ENCODE data around the gene SLIT1. TPM values are rescaled to one million over a fixed set of nuclear protein-coding genes. Genes with fewer than 3 reads are reported as not detected.

SLIT1 gene
- total RNA-seq, 2 experiments from 2014 or later, result 0.13 to 1.0 TPM

- intact Hi-C loops (cut with micrococcal nuclease; ENCODE audit: unreplicated experiment), result loop anchor here (10.0 kb wide), 1 partner anchor 634 kb away; no protein-coding TSS in a partner anchor
- Histone ChIP-seq H2AFZ (ENCODE audit: low read length) (no peak overlapping the region), H3K4me3 (ENCODE audit: low read depth, low read length, poor library complexity, severe bottlenecking) (no peak overlapping the region), H3K4me1 (ENCODE audit: insufficient read depth, low read length, poor library complexity, severe bottlenecking) (peaks cover 12% of the 10 kb centered on the region), H3K27ac (ENCODE audit: low read depth, low read length, poor library complexity, severe bottlenecking) (no peak overlapping the region), H3K4me2 (ENCODE audit: low read length) (no peak overlapping the region), H4K20me1 (ENCODE audit: insufficient read depth, low read length) (no peaks in the 10 kb centered on the region), H3K36me3 (ENCODE audit: insufficient read depth, low read length) (no peaks in the 10 kb centered on the region), H3K9me3 (ENCODE audit: low read length) (no peaks in the 10 kb centered on the region), H3K79me2 (ENCODE audit: insufficient read depth, low read depth, low read length) (no peaks in the 10 kb centered on the region), H3K9me2 (ENCODE audit: insufficient read depth, low read length) (no peaks in the 10 kb centered on the region)
- CTCF ChIA-PET (ENCODE audit: unreplicated experiment), result no interaction called here
- no TSS peak for BruUV-seq (replicated peaks)
- no peak for DNase-seq (ENCODE audit: low spot score)
- no peak for TF ChIP-seq EZH2phosphoT487 (IDR thresholded peaks at IDR 0.05; ENCODE audit: borderline replicate concordance, low read depth, low read length)
- POLR2A ChIA-PET, result no interaction called here
These were observed 157.0 kb downstream of the SLIT1 start for GRCh38 chr10:97028832-97029178.

DNA sequence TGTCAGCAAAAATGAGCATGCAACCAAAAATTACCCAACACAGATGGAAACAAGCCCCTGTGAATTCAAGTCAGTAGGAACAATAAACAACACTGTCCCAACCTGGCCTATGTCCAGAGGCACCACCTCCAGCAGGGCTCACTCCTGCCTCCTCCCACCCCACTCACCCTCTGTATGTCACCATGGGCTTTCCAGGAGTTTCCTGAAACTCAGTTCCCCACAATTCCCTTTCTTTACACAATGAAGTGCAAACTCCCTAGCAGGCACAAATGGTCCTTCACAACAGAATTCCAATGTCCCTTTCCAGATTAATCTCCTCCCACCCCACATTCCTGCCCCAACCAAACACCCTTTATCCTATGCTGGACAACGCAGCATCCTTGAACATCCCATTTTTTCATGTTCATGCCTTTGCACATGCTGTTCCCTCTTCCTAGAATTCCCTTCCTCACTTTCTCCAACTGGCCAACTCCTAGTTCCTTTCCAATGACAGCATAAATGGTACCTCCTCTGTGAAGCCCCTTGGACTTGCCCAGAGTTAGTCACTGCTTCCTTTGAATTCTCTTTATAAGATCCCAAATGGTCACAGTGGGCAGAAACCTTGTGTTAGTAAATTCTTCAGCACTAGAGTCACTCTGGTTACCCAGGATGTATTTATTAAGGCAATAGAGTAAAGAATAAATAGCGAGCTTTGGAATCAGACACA, 157.5 kb downstream of the SLIT1 start:
- no peak overlapping the region for H2AFZ ChIP-seq (ENCODE audit: low read length)
- TF ChIP-seq, protein P1, sequence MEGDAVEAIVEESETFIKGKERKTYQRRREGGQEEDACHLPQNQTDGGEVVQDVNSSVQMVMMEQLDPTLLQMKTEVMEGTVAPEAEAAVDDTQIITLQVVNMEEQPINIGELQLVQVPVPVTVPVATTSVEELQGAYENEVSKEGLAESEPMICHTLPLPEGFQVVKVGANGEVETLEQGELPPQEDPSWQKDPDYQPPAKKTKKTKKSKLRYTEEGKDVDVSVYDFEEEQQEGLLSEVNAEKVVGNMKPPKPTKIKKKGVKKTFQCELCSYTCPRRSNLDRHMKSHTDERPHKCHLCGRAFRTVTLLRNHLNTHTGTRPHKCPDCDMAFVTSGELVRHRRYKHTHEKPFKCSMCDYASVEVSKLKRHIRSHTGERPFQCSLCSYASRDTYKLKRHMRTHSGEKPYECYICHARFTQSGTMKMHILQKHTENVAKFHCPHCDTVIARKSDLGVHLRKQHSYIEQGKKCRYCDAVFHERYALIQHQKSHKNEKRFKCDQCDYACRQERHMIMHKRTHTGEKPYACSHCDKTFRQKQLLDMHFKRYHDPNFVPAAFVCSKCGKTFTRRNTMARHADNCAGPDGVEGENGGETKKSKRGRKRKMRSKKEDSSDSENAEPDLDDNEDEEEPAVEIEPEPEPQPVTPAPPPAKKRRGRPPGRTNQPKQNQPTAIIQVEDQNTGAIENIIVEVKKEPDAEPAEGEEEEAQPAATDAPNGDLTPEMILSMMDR (conservative IDR thresholded peaks at IDR 0.05; ENCODE audit: low read length), result no peak
- TF ChIP-seq EZH2phosphoT487 (IDR thresholded peaks at IDR 0.05; ENCODE audit: borderline replicate concordance, low read depth, low read length), result no peak
- POLR2A ChIA-PET, result interaction anchor here (1.2 kb wide), 1 partner anchor 12 kb away, joined by 4 read pairs; no protein-coding TSS in a partner anchor
- no peaks in the 10 kb centered on the region for H3K79me2 ChIP-seq (ENCODE audit: insufficient read depth, low read depth, low read length)
- H3K4me1 ChIP-seq (ENCODE audit: insufficient read depth, low read length, poor library complexity, severe bottlenecking), result peaks cover 17% of the 10 kb centered on the region
- no peak overlapping the region for H3K4me3 ChIP-seq (ENCODE audit: low read depth, low read length, poor library complexity, severe bottlenecking)
- BruUV-seq (replicated peaks), result no TSS peak
- no peaks in the 10 kb centered on the region for H3K9me2 ChIP-seq (ENCODE audit: insufficient read depth, low read length)
- no peak overlapping the region for H3K27ac ChIP-seq (ENCODE audit: low read depth, low read length, poor library complexity, severe bottlenecking)
- H4K20me1 ChIP-seq (ENCODE audit: insufficient read depth, low read length), result no peaks in the 10 kb centered on the region
- H3K9me3 ChIP-seq (ENCODE audit: low read length), result no peaks in the 10 kb centered on the region
- DNase-seq (ENCODE audit: low spot score), result no peak
- H3K4me2 ChIP-seq (ENCODE audit: low read length), result no peak overlapping the region
- intact Hi-C loops (cut with micrococcal nuclease; ENCODE audit: unreplicated experiment), result loop anchor here (10.0 kb wide), 1 partner anchor 633 kb away; no protein-coding TSS in a partner anchor
- no peaks in the 10 kb centered on the region for H3K36me3 ChIP-seq (ENCODE audit: insufficient read depth, low read length)
- CTCF ChIA-PET (ENCODE audit: unreplicated experiment), result no interaction called here

- Histone ChIP-seq H3K4me3 (ENCODE audit: low read depth, low read length, poor library complexity, severe bottlenecking) (no peak overlapping the region), H4K20me1 (ENCODE audit: insufficient read depth, low read length) (no peaks in the 10 kb centered on the region), H3K4me2 (ENCODE audit: low read length) (no peak overlapping the region), H3K4me1 (ENCODE audit: insufficient read depth, low read length, poor library complexity, severe bottlenecking) (peaks cover 43% of the 10 kb centered on the region), H3K27ac (ENCODE audit: low read depth, low read length, poor library complexity, severe bottlenecking) (no peak overlapping the region), H3K79me2 (ENCODE audit: insufficient read depth, low read depth, low read length) (no peaks in the 10 kb centered on the region), H3K9me3 (ENCODE audit: low read length) (no peaks in the 10 kb centered on the region), H2AFZ (ENCODE audit: low read length) (peak overlapping the region; percentile 22; the same call in 1 of the 2 replicates), H3K9me2 (ENCODE audit: insufficient read depth, low read length) (no peaks in the 10 kb centered on the region), H3K36me3 (ENCODE audit: insufficient read depth, low read length) (no peaks in the 10 kb centered on the region)
- CTCF ChIA-PET (ENCODE audit: unreplicated experiment), result interaction anchor here (0.6 to 2.7 kb wide), 5 partner anchors 9 to 114 kb away, joined by 3 to 7 read pairs (median 4); no protein-coding TSS in a partner anchor
- peak; percentile 77 for DNase-seq (ENCODE audit: low spot score)
- TF ChIP-seq, protein P1 (conservative IDR thresholded peaks at IDR 0.05; ENCODE audit: low read length), result peak; percentile 94
- TF ChIP-seq EZH2phosphoT487 (IDR thresholded peaks at IDR 0.05; ENCODE audit: borderline replicate concordance, low read depth, low read length), result no peak
- intact Hi-C loops (cut with micrococcal nuclease; ENCODE audit: unreplicated experiment), result loop anchor here (1.0 to 10.0 kb wide), 3 partner anchors 115 to 631 kb away; no protein-coding TSS in a partner anchor
- no TSS peak for BruUV-seq (replicated peaks)
- POLR2A ChIA-PET, result interaction anchor here (0.6 to 2.3 kb wide), 4 partner anchors 9 to 51 kb away, joined by 3 to 8 read pairs (median 5); no protein-coding TSS in a partner anchor
These were observed 160.0 kb downstream of the SLIT1 start for GRCh38 chr10:97025613-97026242.
